GM23338 (cell line): ENCODE measurements around the gene CD82.

ENCODE experiments used
- EZH2 ChIP-seq: fragments of 200-600 bp; sonication (generic); IDR thresholded peaks from one replicate; pipeline ENCODE4 v1.8.0; 2017; ENCODE audit warnings: antibody characterized with exemption, mild to moderate bottlenecking, low read depth; ENCODE audit not compliant: unreplicated experiment
- EZH2phosphoT487 ChIP-seq: fragments of 200-600 bp; sonication (generic); IDR thresholded peaks from one replicate; pipeline ENCODE4 v1.8.1; 2018; ENCODE audit warnings: antibody characterized with exemption; ENCODE audit not compliant: unreplicated experiment
- POLR2AphosphoS5 ChIP-seq: IDR thresholded peaks from 2 replicates; pipeline ENCODE4 v1.6.1; 2016; ENCODE audit warnings: antibody characterized with exemption, low read depth
- TF ChIP-seq, protein P1 (sequence below), 2 experiments: fragments of 200-600 bp in 1 of 2; sonication (generic) in 1 of 2; conservative IDR thresholded peaks; 2 replicates each; pipeline versions ENCODE4 v1.5.1 to v1.6.1; 2016 to 2017; ENCODE audit warnings: antibody characterized with exemption in 2 of 2, low read depth in 2 of 2, mild to moderate bottlenecking in 2 of 2, moderate library complexity in 1 of 2

DNA sequence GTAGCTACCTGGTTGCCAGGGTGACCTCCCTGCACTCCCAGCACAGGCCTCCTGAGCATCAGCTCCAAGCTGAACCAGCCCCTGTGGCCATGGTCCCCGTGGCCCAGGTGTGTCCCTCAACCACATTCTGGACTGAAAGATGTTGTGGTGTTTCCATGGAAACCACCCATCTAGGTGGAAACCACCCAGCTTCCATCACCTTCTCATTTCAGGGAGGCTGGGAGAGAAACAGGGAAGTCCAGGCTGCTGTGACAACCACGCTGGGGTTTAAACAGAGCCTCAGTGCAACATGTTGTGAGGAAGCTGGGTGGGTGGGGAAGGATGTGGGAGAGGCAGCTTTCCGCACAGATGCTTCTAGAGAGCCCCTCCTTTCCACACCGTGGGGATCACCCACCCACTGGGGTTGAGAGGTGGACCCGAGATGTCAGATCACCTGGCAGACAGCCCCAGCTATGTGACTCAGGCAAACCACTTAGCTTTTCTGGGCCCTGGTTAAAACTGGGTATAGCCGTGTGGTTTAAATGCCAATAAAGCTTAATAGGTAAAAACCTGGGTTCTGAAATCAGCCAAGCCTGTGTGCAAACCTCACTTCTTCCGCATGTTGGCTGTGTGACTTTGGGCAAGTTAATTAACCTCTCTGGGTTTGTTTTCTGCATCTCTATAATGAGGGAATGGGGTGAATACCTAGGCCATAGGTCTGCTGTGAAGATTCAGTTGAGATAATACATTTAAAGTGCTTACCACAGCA, 46.4 kb downstream of the CD82 start:
- TF ChIP-seq, protein P1, sequence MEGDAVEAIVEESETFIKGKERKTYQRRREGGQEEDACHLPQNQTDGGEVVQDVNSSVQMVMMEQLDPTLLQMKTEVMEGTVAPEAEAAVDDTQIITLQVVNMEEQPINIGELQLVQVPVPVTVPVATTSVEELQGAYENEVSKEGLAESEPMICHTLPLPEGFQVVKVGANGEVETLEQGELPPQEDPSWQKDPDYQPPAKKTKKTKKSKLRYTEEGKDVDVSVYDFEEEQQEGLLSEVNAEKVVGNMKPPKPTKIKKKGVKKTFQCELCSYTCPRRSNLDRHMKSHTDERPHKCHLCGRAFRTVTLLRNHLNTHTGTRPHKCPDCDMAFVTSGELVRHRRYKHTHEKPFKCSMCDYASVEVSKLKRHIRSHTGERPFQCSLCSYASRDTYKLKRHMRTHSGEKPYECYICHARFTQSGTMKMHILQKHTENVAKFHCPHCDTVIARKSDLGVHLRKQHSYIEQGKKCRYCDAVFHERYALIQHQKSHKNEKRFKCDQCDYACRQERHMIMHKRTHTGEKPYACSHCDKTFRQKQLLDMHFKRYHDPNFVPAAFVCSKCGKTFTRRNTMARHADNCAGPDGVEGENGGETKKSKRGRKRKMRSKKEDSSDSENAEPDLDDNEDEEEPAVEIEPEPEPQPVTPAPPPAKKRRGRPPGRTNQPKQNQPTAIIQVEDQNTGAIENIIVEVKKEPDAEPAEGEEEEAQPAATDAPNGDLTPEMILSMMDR (conservative IDR thresholded peaks at IDR 0.05; ENCODE audit: low read depth in 2 of 2): no peak
- no peak for TF ChIP-seq EZH2
- no peak for TF ChIP-seq POLR2AphosphoS5
- TF ChIP-seq EZH2phosphoT487: no peak
